Neural cell (in vitro differentiated cells): ENCODE data around the gene TMEM253.

Experiments used
- CTCF ChIP-seq: fragments of 450-650 bp; IDR thresholded peaks from 2 replicates; pipeline ENCODE4 v1.5.1; 2014; ENCODE audit warnings: antibody characterized with exemption, mild to moderate bottlenecking, moderate library complexity; ENCODE audit not compliant: poor library complexity, severe bottlenecking
- EP300 ChIP-seq: fragments of 450-650 bp; conservative IDR thresholded peaks from 2 replicates; pipeline ENCODE4 v1.6.1; 2014; ENCODE audit warnings: antibody characterized with exemption, mild to moderate bottlenecking, moderate library complexity; ENCODE audit not compliant: poor library complexity, severe bottlenecking
- EZH2 ChIP-seq: fragments of 200-600, 300-800 bp; shearing (Covaris generic), sonication (generic); IDR thresholded peaks from 2 replicates; pipeline ENCODE4 v1.6.1; 2014; ENCODE audit warnings: antibody characterized with exemption, low read length, borderline replicate concordance, mild to moderate bottlenecking; ENCODE audit not compliant: insufficient read depth, poor library complexity, severe bottlenecking
- POLR2AphosphoS5 ChIP-seq: IDR thresholded peaks from 2 replicates; pipeline ENCODE4 v1.6.1; 2012
- RAD21 ChIP-seq: fragments of 450-650 bp; conservative IDR thresholded peaks from 2 replicates; pipeline ENCODE4 v1.6.1; 2014; ENCODE audit warnings: antibody characterized with exemption, mild to moderate bottlenecking, moderate library complexity
- SMC3 ChIP-seq: fragments of 450-650 bp; conservative IDR thresholded peaks from 2 replicates; pipeline ENCODE4 v1.6.1; 2014; ENCODE audit warnings: antibody characterized with exemption, mild to moderate bottlenecking, moderate library complexity; ENCODE audit not compliant: poor library complexity

- TF ChIP-seq EP300, result no peak
- no peak for TF ChIP-seq CTCF
- no peak for TF ChIP-seq RAD21
- TF ChIP-seq SMC3, result no peak
- TF ChIP-seq EZH2, result no peak
- no peak for TF ChIP-seq POLR2AphosphoS5
Measured at GRCh38 chr14:21061347-21061668, 39.6 kb upstream of the TMEM253 start.
